MG63 (cell line): ENCODE data around the gene FAM181B. TPM values are rescaled to one million over a fixed set of nuclear protein-coding genes. Genes with fewer than 3 reads are reported as not detected.

Experiments
- DNase-seq: peaks from one replicate; pipeline ENCODE4 v3.0.0-alpha.2; 2020
- H3K27me3 ChIP-seq: fragments of 250-450 bp; sonication (Bioruptor Pico); 2 replicates; pipeline ENCODE4 v1.5.1; 2020; ENCODE audit warnings: mild to moderate bottlenecking, moderate library complexity
- H3K36me3 ChIP-seq: fragments of 250-450 bp; sonication (Bioruptor Pico); 2 replicates; pipeline ENCODE4 v1.5.1; 2020; ENCODE audit warnings: mild to moderate bottlenecking, moderate library complexity
- H3K4me3 ChIP-seq: fragments of 250-450 bp; sonication (Bioruptor Pico); 2 replicates; pipeline ENCODE4 v1.5.1; 2020; ENCODE audit warnings: mild to moderate bottlenecking, moderate library complexity
- H3K9me3 ChIP-seq: fragments of 250-450 bp; sonication (Bioruptor Pico); 2 replicates; pipeline ENCODE4 v1.5.1; 2020; ENCODE audit warnings: mild to moderate bottlenecking, moderate library complexity
- total RNA-seq: library from RNA; depleted of rRNA; stranded (reverse); fragments of >200 nt; shearing (Covaris generic); gene quantifications from 2 replicates; pipeline ENCODE4 v1.2.3, GENCODE V29; 2014; ENCODE audit warnings: low replicate concordance; rRNA removed

The FAM181B gene, protein sequence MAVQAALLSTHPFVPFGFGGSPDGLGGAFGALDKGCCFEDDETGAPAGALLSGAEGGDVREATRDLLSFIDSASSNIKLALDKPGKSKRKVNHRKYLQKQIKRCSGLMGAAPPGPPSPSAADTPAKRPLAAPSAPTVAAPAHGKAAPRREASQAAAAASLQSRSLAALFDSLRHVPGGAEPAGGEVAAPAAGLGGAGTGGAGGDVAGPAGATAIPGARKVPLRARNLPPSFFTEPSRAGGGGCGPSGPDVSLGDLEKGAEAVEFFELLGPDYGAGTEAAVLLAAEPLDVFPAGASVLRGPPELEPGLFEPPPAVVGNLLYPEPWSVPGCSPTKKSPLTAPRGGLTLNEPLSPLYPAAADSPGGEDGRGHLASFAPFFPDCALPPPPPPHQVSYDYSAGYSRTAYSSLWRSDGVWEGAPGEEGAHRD
- total RNA-seq, result not detected in 2 replicates

DNA sequence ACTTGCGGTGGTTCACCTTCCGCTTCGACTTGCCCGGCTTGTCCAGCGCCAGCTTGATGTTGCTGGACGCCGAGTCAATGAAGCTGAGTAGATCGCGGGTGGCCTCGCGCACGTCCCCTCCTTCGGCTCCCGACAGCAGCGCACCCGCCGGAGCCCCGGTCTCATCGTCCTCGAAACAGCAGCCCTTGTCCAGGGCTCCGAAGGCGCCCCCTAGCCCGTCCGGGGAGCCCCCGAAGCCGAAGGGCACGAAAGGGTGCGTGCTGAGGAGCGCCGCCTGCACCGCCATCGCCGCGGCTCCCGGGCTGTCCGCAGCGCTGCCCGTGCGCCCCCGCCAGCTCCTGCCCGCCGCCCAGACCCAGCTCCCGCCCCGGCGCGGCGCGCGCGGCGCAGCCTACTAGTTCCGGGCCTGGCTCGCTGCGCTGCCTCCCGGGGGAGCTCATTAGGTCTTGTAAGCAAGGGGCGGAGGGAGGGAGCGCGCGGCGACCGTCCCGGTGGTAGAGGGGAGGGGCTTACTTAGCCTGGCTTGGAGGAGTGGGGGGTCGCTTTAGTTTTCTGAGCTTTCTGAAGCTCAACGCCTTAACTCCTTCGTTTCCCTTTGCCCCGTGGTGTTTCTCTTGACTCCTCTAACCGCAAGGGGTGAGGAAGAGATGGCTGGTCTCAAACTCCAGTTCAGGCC lies at the start of gene FAM181B:
Gene FAM181B, minus strand, starts transcription at position 421 of the 676 bp plus-strand sequence. Its CDS starts 135 bp downstream, at position 286.
- Histone ChIP-seq H3K36me3 (no peaks in the 10 kb centered on the region), H3K9me3 (no peaks in the 10 kb centered on the region), H3K4me3 (peak within 1 kb of the TSS; percentile 37), H3K27me3 (peaks cover 48% of the 10 kb centered on the region)
- peak; percentile 39 for DNase-seq

DNA sequence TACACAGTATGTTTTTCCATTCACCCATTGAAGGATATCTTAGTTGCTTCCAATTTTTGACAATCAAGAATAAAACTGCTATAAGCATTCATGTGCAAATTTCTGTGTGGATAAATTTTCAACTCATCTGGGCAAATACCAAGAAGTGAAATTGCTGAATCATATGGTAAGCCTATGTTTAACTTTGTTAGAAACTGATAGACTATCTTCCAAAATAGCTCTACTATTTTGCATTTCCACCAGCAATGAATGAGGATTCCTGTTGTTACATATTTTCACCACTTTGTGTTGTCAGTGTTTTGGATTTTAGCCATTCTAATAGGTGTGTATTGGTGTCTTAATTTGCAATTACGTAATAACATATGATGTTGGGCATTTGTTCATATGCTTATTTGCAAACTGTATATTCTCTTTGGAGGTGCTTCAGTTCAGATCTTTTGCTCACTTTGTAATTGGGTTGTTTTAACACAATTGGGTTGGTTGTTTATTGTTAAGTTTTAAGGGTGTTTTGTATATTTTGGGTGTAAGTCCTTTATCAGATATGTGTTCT lies 49.2 kb upstream of the FAM181B start:
- no peak for DNase-seq
- Histone ChIP-seq H3K36me3 (no peaks in the 10 kb centered on the region), H3K4me3 (no peak overlapping the region), H3K27me3 (no peaks in the 10 kb centered on the region), H3K9me3 (peaks cover 3% of the 10 kb centered on the region; the same call in 1 of the 2 replicates)

DNA sequence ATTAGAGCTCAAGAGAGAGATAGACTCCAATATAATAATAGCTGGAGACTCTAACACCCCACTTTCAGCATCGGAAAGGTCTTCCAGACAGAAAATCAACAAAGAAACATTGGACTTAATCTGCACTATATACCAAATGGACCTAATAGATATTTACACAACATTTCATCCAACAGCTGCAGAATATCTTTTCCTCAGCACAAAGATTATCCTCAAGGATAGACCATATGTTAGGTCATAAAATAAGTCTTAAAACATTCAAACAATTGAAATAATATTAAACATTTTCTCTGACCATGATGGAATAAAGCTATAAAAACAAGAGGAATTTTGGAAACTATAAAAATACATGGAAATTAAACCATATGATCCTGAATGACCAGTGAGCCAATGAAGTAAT lies 45.1 kb upstream of the FAM181B start:
- Histone ChIP-seq H3K27me3 (no peaks in the 10 kb centered on the region), H3K9me3 (peaks cover 3% of the 10 kb centered on the region; the same call in 1 of the 2 replicates), H3K4me3 (no peak overlapping the region), H3K36me3 (no peaks in the 10 kb centered on the region)
- DNase-seq, result no peak

DNA sequence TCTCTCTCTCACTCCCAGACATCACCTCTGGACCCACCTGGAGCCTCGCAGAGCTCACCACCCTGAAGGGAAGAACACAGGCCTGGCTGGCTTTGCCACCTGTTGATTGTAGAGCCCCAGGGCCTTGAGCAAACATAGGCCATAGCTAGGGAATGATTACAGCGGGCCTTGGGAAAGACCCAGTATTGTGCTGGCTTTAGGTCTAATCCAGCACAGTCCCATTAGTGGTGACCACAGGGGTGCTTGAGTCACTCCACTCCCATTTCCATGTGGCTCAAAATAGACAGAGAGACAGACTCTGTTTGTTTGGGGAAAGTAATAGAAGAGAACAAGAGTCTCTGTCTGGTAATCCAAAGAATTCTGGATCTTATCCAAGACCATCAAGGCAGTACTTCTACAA lies 42.7 kb upstream of the FAM181B start:
- no peaks in the 10 kb centered on the region for H3K36me3 ChIP-seq
- H3K27me3 ChIP-seq, result no peaks in the 10 kb centered on the region
- no peak for DNase-seq
- no peaks in the 10 kb centered on the region for H3K9me3 ChIP-seq
- H3K4me3 ChIP-seq, result no peak overlapping the region

DNA sequence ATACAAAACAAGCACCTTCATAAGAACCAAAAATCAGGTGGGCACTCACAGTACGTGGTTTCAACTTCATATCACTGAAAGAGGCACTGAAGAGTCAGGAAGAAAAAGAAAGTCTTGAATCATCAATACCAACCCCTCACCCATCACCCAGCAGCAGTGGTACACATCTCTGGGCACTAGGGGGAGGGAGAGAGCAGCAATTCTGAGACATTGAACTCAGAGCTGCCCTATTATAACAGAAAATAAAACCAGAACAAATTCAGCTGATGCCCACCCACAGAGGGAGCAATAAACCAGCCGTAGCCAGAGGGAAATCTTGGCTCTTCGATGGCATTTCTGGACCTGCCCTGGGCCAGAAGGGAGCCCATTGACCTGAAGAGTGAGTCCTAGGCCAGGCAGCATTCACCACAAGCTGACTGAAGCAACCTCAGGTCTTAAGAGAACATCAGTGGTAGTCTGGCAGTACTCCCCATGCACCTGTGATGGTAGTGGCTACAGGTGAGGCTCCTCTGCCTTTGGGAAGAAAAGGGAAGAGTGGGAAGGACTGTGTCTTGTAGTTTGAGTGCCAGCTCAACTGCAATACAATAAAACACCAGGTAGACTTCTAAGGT lies 42.2 kb upstream of the FAM181B start:
- Histone ChIP-seq H3K4me3 (no peak overlapping the region), H3K9me3 (no peaks in the 10 kb centered on the region), H3K27me3 (no peaks in the 10 kb centered on the region), H3K36me3 (no peaks in the 10 kb centered on the region)
- DNase-seq, result peak; percentile 41

DNA sequence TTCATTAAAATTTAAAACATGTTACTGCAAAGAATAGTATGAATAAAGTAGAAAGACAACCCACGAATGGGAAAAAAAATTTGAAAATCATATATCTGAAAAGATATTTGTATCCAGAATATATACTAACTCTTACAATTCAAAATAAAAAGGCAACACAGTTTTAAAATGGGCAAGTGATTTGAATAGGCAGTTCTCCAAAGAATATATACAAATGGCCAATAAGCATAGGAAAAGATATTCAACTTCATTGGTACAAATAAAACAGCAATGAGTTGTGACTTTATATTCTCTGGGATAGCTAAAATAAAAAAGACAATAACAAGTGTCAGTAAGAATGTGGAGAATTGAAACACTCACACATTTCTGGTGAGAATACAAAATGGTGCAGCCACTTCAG lies 41.6 kb upstream of the FAM181B start:
- no peaks in the 10 kb centered on the region for H3K36me3 ChIP-seq
- no peaks in the 10 kb centered on the region for H3K27me3 ChIP-seq
- DNase-seq, result no peak
- no peak overlapping the region for H3K4me3 ChIP-seq
- no peaks in the 10 kb centered on the region for H3K9me3 ChIP-seq

DNA sequence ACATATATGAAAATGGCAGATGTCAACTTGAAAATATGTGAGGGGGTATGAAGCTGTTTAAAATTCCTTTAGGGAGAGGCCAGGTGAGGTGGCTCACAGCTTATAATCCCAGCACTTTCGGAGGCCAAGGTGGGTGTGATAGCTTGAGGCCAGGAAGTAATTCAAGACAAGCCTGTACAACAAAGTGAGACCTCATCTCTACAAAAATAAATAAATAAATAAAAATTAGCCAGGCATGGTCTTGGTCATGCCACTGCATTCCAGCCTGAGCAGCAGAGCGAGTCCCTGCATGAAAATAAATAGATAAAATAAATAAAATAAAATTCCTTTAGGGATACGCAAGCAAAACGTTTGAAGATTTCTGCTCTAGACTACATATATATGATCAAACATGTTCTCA lies 38.1 kb upstream of the FAM181B start:
- no peaks in the 10 kb centered on the region for H3K36me3 ChIP-seq
- no peak for DNase-seq

DNA sequence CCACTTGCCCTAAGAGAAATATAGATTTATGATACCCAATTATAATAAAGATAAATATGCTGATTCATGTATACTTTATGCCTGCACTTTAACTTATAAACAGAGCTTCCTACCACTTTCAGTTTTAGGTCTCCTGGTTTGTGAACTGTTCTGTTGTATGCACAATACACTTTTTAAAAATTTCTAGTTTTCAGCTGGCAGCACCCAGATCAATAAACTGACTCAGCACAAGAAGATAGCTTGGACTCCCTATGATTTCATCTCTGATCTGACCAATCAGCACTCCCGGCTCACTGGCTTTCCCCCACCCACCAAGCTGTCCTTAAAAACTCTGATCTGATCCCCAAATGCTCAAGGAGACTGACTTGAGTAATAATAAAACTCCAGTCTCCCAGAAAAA lies 33.5 kb upstream of the FAM181B start:
- Histone ChIP-seq H3K27me3 (no peaks in the 10 kb centered on the region), H3K9me3 (no peaks in the 10 kb centered on the region), H3K36me3 (no peaks in the 10 kb centered on the region), H3K4me3 (no peak overlapping the region)
- no peak for DNase-seq

More for the DNA sequence above, 38.1 kb upstream of the FAM181B start:
- no peak overlapping the region for H3K4me3 ChIP-seq
- H3K27me3 ChIP-seq, result no peaks in the 10 kb centered on the region
- H3K9me3 ChIP-seq, result no peaks in the 10 kb centered on the region

DNA sequence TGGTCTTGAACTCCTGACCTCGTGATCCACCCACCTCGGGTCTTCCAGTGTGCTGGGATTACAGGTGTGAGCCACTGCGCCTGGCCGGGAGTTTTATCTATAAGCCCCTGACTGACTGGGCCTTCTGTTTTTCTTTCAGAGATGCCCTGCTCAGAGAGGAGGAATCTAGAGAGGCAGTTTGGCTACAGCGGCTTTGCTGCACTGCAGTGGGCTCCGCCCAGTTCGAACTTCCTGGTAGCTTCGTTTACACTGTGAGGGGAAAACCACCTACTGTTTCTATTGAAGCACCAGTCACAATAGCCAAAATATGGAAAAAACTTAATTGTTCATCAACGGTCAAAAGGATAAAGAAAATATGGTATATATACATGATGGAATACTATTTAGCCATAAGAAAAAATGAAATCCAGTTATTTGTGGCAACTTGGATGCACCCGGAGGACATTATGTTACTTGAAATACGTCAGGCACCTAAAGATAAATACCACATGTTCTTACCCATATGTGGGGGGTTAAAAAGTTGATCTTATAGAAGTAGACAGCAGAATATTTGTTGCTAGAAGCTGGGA lies 31.9 kb upstream of the FAM181B start:
- H3K9me3 ChIP-seq, result no peaks in the 10 kb centered on the region
- DNase-seq, result no peak

DNA sequence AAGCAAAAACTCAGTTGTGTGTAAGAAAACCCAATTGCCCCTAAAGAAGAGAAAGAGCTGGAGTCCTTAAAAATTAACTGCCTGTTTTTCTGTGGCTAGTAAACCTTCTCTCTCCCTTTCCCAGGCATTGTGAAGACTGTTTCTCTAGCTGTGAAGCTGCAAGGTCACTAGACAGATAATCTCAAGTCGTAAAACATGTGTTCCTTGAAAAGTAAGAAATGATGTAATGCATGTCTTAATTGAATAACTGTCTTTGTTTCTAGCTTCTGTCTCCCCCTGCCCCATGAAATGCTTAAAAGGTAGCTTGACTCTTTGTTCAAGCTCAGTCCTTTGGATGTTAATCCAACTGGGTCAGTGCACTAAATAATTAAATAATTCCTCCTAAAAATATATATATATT lies 29.5 kb upstream of the FAM181B start:
- Histone ChIP-seq H3K27me3 (no peaks in the 10 kb centered on the region), H3K9me3 (no peaks in the 10 kb centered on the region), H3K36me3 (no peaks in the 10 kb centered on the region), H3K4me3 (no peak overlapping the region)
- DNase-seq, result no peak

More for the DNA sequence above, 31.9 kb upstream of the FAM181B start:
- no peaks in the 10 kb centered on the region for H3K27me3 ChIP-seq
- H3K36me3 ChIP-seq, result no peaks in the 10 kb centered on the region
- no peak overlapping the region for H3K4me3 ChIP-seq

DNA sequence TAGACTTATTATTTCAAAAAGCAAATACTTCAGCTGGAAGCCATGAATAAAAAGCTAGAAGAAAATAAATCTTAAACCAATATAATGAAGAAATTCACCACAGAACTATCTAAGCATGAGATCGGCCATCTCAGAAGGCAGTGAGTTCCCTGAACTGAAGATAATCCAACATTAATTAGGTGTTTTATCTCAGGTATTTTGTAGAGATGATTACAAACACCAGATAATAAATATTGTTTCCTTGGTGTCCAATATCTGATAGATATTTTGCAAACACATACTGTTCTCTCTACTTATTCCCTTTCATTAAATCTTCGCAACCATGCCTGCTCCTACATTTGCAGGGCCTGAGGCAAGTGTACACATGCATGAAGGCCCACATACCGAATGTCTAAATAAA lies 26.0 kb upstream of the FAM181B start:
- H3K36me3 ChIP-seq, result no peaks in the 10 kb centered on the region
- H3K4me3 ChIP-seq, result no peak overlapping the region
- H3K9me3 ChIP-seq, result no peaks in the 10 kb centered on the region
- no peak for DNase-seq
- no peaks in the 10 kb centered on the region for H3K27me3 ChIP-seq

DNA sequence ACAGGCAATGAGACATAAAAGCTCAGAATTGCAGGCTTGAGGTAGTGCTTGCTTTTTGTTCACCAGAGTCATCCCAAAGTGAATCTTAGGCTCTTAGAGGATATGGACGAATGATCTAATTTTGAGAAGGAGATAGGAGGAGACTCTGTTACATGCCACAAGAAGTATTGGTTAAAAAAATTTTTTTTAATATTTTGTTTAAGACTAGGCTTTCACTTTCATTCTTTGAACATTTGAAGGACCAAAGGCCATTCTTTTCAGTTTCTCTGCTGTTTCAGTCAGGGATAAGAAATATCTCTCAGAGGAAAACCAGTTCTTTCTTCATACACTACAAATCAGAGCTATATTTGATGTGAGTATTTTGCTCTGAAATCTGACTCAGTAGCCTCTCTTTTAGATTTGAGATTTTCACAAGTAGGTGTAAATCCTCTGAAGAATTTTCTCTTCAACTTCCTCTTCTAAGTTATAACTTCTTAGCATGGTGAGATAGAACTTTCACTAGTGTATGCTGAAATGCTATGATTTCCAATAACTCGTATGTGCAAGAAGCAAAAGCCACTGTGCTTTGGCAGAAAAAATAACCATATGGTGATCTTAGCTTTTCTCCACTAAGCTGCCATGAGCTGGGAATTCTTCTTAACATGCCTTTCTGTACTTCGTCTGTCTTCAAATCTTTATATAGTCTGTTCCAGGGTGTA lies 24.1 kb upstream of the FAM181B start:
- Histone ChIP-seq H3K27me3 (no peaks in the 10 kb centered on the region), H3K4me3 (no peak overlapping the region), H3K36me3 (no peaks in the 10 kb centered on the region), H3K9me3 (no peaks in the 10 kb centered on the region)
- no peak for DNase-seq

DNA sequence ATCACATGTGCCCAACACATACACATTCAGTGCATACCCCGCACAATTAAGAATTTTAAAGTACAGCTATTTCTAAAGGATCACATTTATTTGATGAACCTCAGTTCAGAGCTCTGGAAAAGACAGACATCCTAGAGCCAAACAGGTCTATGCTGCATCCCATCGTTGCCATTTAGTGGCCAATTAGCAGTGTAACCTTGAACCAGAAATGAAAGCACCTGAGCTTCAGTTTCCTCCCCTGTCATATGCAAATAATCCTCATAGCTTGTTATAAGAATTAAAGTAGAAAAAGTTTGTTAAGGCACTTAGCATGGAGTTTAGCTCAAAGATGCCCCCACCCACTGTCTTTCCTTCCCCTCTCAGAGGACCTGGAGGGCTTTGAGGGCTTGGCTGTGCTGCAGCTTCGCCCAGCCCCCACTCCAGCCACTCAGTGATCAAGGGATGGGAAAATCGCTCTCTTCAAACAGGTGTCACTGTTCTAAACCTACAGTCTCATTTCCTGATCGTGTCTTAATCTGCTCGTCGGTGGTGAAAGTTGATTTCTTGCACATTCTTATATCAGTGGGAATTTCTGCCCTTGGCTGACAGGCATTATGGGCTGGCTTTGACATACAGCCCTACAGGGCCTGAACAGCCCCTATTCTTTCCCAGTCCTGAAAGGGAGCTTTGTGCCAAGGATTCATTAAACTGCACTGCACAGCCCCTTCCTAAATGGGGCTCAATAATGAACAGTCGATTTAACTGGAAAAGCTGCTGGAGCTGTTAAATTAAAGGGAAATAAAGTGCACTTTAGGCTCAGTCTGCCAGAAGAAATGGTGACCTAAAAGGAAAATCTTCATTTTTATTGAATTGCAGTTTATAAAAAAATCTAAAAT lies 23.3 kb upstream of the FAM181B start:
- no peak for DNase-seq
- H3K27me3 ChIP-seq, result no peaks in the 10 kb centered on the region
- H3K9me3 ChIP-seq, result no peaks in the 10 kb centered on the region
- no peak overlapping the region for H3K4me3 ChIP-seq
- H3K36me3 ChIP-seq, result no peaks in the 10 kb centered on the region

DNA sequence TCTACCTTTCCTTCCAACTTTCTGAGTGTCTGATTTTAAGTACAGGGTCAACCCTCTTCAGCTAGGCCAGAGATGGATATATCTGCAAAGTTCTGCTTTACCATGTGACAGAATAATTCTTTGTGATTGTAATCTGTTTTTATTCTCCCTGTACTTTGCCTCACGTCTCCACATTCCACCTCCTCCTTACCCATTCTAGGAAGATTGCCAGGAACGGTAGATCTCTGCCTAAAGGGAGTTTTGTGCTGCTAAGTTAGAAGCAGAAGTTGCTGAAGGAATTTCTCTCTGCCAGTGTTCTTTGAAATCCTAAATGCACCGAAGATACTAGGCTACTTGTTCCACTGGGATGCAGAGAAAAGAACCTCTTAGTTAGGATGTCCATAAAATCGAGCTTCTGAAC lies 20.7 kb upstream of the FAM181B start:
- Histone ChIP-seq H3K4me3 (no peak overlapping the region), H3K36me3 (no peaks in the 10 kb centered on the region), H3K27me3 (no peaks in the 10 kb centered on the region), H3K9me3 (no peaks in the 10 kb centered on the region)
- no peak for DNase-seq

DNA sequence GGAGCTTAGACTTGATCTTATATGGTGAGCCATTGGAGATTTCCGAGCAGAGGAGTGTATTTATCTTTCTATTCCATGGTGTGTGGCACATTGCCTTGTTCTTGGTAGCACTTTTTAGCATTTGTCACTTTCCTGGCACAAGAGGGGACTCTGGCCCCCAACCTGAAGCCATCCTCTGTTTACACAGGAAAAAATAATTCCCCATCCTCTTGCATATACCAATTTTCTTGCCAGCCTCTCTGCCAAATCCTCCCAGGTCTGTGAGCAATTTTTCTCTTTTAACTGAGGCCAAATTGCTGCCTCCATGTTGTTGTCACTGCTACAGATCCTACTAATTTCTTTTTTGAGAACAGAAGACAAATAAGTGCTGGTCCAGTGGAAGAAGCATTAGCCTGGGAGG lies 20.3 kb upstream of the FAM181B start:
- Histone ChIP-seq H3K9me3 (no peaks in the 10 kb centered on the region), H3K4me3 (no peak overlapping the region), H3K27me3 (no peaks in the 10 kb centered on the region), H3K36me3 (no peaks in the 10 kb centered on the region)
- DNase-seq, result no peak
